Tibial nerve (tissue), 4 donors: ENCODE results near the gene PTPRK.

ENCODE experiments used
- EP300 ChIP-seq, 2 donors: sonication (generic); formaldehyde crosslinking; IDR thresholded peaks; one replicate each; pipeline ENCODE4 v1.6.1; 2017; ENCODE audit warnings: antibody characterized with exemption in 2 of 2, mild to moderate bottlenecking in 1 of 2
- POLR2A ChIP-seq, 2 donors: fragments of 450-650 bp; IDR thresholded peaks; one replicate each; pipeline ENCODE4 v1.6.1; 2017; ENCODE audit warnings: antibody characterized with exemption in 2 of 2, mild to moderate bottlenecking in 2 of 2, moderate library complexity in 2 of 2
- TF ChIP-seq, protein P1 (sequence below), 5 experiments: fragments of 200-600 bp in 3 of 5; fragments of 450-650 bp in 2 of 5; sonication (generic) in 3 of 5; IDR thresholded peaks; one replicate each; pipeline ENCODE4 v1.5.1; 2016 to 2019; ENCODE audit warnings: antibody characterized with exemption in 5 of 5, mild to moderate bottlenecking in 3 of 5, moderate library complexity in 2 of 5

GRCh38 chr6:128347123-128347522 is 173.3 kb downstream of the PTPRK start:
- TF ChIP-seq, protein P1, sequence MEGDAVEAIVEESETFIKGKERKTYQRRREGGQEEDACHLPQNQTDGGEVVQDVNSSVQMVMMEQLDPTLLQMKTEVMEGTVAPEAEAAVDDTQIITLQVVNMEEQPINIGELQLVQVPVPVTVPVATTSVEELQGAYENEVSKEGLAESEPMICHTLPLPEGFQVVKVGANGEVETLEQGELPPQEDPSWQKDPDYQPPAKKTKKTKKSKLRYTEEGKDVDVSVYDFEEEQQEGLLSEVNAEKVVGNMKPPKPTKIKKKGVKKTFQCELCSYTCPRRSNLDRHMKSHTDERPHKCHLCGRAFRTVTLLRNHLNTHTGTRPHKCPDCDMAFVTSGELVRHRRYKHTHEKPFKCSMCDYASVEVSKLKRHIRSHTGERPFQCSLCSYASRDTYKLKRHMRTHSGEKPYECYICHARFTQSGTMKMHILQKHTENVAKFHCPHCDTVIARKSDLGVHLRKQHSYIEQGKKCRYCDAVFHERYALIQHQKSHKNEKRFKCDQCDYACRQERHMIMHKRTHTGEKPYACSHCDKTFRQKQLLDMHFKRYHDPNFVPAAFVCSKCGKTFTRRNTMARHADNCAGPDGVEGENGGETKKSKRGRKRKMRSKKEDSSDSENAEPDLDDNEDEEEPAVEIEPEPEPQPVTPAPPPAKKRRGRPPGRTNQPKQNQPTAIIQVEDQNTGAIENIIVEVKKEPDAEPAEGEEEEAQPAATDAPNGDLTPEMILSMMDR (IDR thresholded peaks at IDR 0.05), result no peak
- TF ChIP-seq EP300 (IDR thresholded peaks at IDR 0.05) (no peak), POLR2A (IDR thresholded peaks at IDR 0.05) (no peak)
